Stimulated activated CD4-positive, alpha-beta T cell treated with anti-CD3 and anti-CD28 coated beads, Interleukin-2, amount 100 ng/mL, for 4 hours (primary cell): Measurements from ENCODE around the gene SCG5.

ENCODE experiments used
- DNase-seq: peaks from one replicate; pipeline ENCODE4 v3.0.0-alpha.2; 2020; ENCODE audit warnings: low read depth

The SCG5 gene

DNA sequence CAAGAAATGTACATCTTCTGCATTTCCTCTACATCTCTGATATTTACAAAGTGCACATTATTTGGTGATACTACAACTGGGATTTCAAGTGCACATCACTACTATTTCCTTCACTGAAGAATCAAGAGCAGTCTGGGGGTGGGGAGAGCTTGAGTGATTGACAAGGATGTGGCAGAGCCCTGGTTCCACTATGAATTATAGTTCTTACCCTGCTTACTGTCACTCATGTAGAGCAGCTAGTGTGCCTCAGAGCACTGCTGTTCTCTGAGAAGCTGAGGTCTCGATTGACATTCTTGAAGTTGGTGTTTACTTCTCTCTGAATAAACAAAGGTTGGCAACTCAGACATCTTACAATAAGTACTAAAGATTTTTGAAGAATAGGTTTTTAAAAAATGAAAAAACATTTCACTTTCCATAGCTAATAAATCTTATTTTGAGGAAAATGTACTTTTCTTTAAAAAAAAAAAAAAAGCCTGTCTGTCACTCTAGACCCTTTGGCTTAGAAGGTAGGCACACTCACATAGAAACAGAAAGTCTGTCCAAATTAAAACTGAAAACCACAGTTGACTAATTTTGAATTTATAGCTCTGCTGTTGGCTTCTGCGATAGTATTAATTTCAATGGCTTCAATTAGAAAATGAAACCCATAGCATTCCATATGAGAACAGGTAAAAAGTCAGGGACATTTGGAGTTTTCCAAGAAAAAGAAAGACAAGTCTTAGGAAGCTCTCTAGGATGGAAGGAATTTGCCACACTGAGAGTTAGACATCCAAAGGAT lies 81.8 kb downstream of the SCG5 start:
- no peak for DNase-seq

DNA sequence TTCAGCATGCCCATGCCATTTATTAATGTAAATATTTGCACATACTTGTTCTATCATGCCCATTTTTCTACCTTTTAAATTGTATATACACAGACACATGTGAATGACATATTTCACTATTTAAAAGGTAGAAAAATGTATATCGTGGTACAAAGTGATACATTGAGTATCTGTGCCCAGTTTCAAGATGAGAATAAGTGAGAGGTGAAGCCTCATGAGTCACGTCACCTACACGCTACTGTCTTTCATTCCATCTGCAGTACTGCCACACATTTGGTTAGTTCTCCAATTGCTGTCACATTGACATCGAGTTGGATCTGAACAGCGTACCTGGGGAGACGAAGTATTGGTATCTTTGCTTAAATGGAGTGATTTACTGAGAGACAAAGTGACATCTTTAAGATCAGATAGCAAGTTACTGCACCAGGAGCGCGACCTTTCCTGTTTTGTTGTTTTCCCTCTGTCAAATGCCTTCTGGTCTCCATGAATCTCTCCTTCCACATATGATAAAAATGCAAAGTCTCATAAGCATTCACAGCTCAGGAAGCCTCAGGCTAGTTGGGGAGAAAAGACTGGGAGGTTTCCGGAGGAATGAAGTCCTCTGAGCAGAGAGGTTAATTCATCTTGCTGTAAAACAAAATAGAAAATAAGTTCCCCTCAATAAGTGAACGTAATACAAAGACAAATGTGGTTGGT lies 88.3 kb downstream of the SCG5 start:
- no peak for DNase-seq

GRCh38 chr15:32730677-32731654 lies 89.5 kb downstream of the SCG5 start:
- DNase-seq, result no peak

GRCh38 chr15:32732574-32733157 lies 91.2 kb downstream of the SCG5 start:
- DNase-seq, result no peak

DNA sequence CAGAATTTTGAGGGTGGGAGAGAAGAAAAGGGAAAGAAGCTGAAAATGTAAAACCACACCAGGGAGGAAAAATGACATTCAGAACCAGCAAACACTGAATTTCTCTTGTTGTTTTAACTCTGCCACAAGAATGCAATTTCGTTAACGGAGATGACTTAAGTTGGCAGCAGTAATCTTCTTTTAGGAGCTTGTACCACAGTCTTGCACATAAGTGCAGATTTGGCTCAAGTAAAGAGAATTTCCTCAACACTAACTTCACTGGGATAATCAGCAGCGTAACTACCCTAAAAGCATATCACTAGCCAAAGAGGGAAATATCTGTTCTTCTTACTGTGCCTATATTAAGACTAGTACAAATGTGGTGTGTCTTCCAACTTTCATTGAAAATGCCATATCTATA lies 91.8 kb downstream of the SCG5 start:
- DNase-seq, result no peak

- no peak for DNase-seq
Measured at GRCh38 chr15:32735989-32736700, 94.6 kb downstream of the SCG5 start.

- no peak for DNase-seq
Measured at GRCh38 chr15:32736701-32737061, 95.2 kb downstream of the SCG5 start.

GRCh38 chr15:32737304-32737703 lies 95.8 kb downstream of the SCG5 start:
- no peak for DNase-seq

DNA sequence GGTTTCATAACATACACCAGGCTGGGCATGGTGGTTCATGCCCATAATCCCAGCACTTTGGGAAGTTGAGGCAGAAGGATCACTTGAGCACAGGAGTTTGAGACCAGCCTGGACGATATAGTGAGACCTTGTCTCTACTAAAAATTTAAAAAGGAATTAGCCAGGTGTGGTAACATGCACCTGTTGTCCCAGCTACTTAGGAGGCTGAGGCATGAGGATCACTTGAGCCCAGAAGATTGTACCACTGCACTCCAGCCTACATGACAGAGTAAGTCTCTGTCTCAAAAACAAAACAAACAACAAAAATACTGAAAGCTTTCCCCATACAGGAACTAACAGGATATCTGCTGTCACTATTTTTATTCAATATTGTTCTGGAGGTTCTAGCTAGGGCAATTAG lies 97.2 kb downstream of the SCG5 start:
- DNase-seq, result no peak

- DNase-seq, result no peak
Measured at GRCh38 chr15:32739522-32740063, 98.1 kb downstream of the SCG5 start.

GRCh38 chr15:32743411-32744140 lies 102.1 kb downstream of the SCG5 start:
- no peak for DNase-seq

DNA sequence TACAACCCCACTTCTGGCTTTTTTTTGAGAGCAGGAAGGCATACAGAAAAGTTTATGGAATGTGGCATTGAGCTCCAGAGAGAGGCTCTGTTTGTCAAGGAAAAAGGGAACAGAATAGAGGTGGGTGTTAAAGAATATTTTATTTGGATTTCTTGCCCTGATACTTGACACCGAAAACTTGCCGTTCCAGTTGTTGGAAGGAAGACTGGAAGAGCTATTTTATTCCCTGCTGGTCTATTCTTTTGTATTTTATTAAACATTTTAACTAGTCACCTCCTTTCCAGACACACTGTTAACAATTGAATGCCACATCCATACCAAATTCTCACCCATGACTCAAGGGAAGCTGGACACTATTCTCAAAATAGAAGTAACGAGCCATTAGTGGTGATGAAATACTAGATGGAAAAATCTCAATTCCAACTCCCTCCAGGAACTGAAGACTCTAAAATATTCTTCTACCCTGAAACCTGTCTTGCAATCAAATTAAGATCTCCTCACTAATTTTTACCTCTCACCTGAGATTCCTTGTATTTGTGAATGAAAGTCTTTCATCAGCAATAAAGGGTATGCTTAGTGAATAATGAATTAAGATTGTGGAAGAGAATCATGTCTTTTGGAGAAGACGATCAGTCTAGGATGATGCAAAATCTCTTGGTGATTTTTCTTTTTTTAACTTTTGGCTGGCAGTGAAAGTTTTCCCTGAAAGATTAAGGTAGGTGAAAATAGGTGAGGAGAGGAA lies 104.8 kb downstream of the SCG5 start:
- no peak for DNase-seq
